Activated effector memory CD4-positive, alpha-beta T cell treated with anti-CD3 and anti-CD28 coated beads, Interleukin-2, amount 50 U/mL, for 16 hours (primary cell): ENCODE data around the gene ALOX12B.

ENCODE experiments used
- DNase-seq: peaks from one replicate; pipeline ENCODE4 v3.0.0-alpha.2; 2020

Gene ALOX12B

GRCh38 chr17:8041979-8042378 is 45.5 kb downstream of the ALOX12B start:
- DNase-seq: peak; percentile 37

- peak; percentile 69 for DNase-seq
Observed at GRCh38 chr17:8041249-8041928, 46.1 kb downstream of the ALOX12B start.

GRCh38 chr17:8039611-8040168 is 47.8 kb downstream of the ALOX12B start:
- no peak for DNase-seq

GRCh38 chr17:8038954-8039610 is 48.4 kb downstream of the ALOX12B start, which contains the start of gene ALOX15B:
Gene ALOX15B, plus strand, starts transcription at chr17:8039059. Its CDS starts 97 bp downstream, at chr17:8039156.
- no peak for DNase-seq

- DNase-seq: no peak
Observed at GRCh38 chr17:8032442-8032841, 55.1 kb downstream of the ALOX12B start.

- no peak for DNase-seq
Observed at GRCh38 chr17:8031950-8032349, 55.6 kb downstream of the ALOX12B start.

- no peak for DNase-seq
Observed at GRCh38 chr17:8031261-8031661, 56.3 kb downstream of the ALOX12B start.

GRCh38 chr17:8029121-8029520 is 58.4 kb downstream of the ALOX12B start:
- DNase-seq: no peak

- no peak for DNase-seq
Observed at GRCh38 chr17:8025176-8025911, 62.2 kb downstream of the ALOX12B start.

- peak; percentile 19 for DNase-seq
Observed at GRCh38 chr17:8024161-8024560, 63.4 kb downstream of the ALOX12B start.
